Prostate gland (tissue), 2 donors: ENCODE results near the gene KCNK6. TPM values are rescaled to one million over a fixed set of nuclear protein-coding genes. Genes with fewer than 3 reads are reported as not detected.

Experiments
- DNase-seq: peaks from one replicate; pipeline ENCODE4 v3.0.0-alpha.2; 2019; ENCODE audit warnings: low spot score
- H3K27ac ChIP-seq, 2 donors: fragments of 200-600 bp; sonication (generic); 2 replicates each; pipeline ENCODE4 v1.5.1; 2017 to 2019
- H3K27me3 ChIP-seq: fragments of 200-600 bp; sonication (generic); replicated peaks from 2 replicates; pipeline ENCODE4 v1.5.1; 2019; ENCODE audit not compliant: insufficient read depth
- H3K36me3 ChIP-seq, 2 donors: fragments of 200-600 bp; sonication (generic); 1 replicate in 1 of 2; 2 replicates in 1 of 2; pipeline versions ENCODE4 v1.5.1 to v1.8.1; 2017 to 2019
- H3K4me1 ChIP-seq: fragments of 200-600 bp; sonication (generic); replicated peaks from 2 replicates; pipeline ENCODE4 v1.5.1; 2019
- H3K4me3 ChIP-seq, 2 donors: fragments of 200-600 bp; sonication (generic); 2 replicates each; pipeline ENCODE4 v1.5.1; 2017 to 2019
- H3K9me3 ChIP-seq: fragments of 200-600 bp; sonication (generic); 2 replicates; pipeline ENCODE4 v1.5.1; 2017
- POLR2A ChIP-seq: fragments of 450-650 bp; IDR thresholded peaks from one replicate; pipeline ENCODE4 v1.6.1; 2016; ENCODE audit warnings: antibody characterized with exemption, mild to moderate bottlenecking
- POLR2AphosphoS5 ChIP-seq: sonication (generic); formaldehyde crosslinking; IDR thresholded peaks from one replicate; pipeline ENCODE4 v1.6.1; 2017; ENCODE audit warnings: antibody characterized with exemption
- WGBS: methylation state at CpG from one replicate; pipeline ENCODE4 v1.1.5; 2018; 5-methylcytosine and 5-hydroxymethylcytosine counted together
- intact Hi-C: fragments of 100-400 bp; cut with DNase I; formaldehyde crosslinking; loops from one replicate; pipeline ENCODE4 v1.14.2; 2022
- total RNA-seq, 2 donors: library from RNA; depleted of rRNA; stranded (reverse); fragments of >200 nt; gene quantifications; one replicate each; pipeline ENCODE4 v1.1.0, GENCODE V29; 2016
- TF ChIP-seq, protein P1 (sequence below), 4 experiments: fragments of 200-600 bp in 2 of 4; fragments of 450-650 bp in 2 of 4; sonication (generic) in 2 of 4; IDR thresholded peaks; 1 replicate in 3 of 4; 2 replicates in 1 of 4; pipeline ENCODE4 v1.5.1; 2016 to 2019; ENCODE audit warnings: antibody characterized with exemption in 4 of 4, mild to moderate bottlenecking in 2 of 4, moderate library complexity in 2 of 4

KCNK6 gene
- total RNA-seq, 2 donors from 2014 or later: 5.9 to 7.3 TPM

DNA sequence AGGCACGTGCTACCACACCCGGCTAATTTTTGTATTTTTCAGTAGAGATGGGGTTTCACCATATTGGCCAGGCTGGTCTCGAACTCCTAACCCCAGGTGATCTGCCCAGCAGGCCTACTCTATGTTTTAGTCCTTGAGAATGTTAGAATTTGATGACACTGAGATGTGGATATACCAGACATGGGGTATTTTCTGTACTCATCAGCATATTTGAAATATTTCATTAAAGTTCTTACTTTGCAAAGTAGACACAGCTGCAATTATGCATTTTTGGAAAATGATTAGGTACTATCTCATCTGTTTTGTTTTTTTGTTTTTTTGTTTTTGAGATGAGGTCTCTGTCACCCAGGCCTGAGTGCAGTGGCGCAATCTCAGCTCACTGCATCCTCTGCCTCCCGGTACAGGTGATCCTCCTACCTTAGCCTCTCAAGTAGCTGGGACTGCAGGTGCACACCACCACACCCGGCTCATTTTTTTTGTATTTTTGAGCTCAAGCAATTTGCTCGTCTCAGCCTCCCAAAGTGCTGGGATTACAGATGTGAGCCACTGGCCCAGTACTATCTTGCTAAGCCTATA lies 42.6 kb upstream of the KCNK6 start:
- no peak overlapping the region for H3K4me3 ChIP-seq
- no peak for DNase-seq
- H3K36me3 ChIP-seq: no peaks in the 10 kb centered on the region
- H3K27ac ChIP-seq: peak overlapping the region; percentile 65 to 73
- WGBS: 94% methylated on average over 7 of the region's 7 CpGs
- peaks cover 41% of the 10 kb centered on the region for H3K4me1 ChIP-seq
- H3K9me3 ChIP-seq: no peaks in the 10 kb centered on the region
- intact Hi-C loops: no loop called here
- no peaks in the 10 kb centered on the region for H3K27me3 ChIP-seq
- TF ChIP-seq POLR2AphosphoS5 (no peak), POLR2A (no peak)
- TF ChIP-seq, protein P1, sequence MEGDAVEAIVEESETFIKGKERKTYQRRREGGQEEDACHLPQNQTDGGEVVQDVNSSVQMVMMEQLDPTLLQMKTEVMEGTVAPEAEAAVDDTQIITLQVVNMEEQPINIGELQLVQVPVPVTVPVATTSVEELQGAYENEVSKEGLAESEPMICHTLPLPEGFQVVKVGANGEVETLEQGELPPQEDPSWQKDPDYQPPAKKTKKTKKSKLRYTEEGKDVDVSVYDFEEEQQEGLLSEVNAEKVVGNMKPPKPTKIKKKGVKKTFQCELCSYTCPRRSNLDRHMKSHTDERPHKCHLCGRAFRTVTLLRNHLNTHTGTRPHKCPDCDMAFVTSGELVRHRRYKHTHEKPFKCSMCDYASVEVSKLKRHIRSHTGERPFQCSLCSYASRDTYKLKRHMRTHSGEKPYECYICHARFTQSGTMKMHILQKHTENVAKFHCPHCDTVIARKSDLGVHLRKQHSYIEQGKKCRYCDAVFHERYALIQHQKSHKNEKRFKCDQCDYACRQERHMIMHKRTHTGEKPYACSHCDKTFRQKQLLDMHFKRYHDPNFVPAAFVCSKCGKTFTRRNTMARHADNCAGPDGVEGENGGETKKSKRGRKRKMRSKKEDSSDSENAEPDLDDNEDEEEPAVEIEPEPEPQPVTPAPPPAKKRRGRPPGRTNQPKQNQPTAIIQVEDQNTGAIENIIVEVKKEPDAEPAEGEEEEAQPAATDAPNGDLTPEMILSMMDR (IDR thresholded peaks at IDR 0.05): no peak

- peak overlapping the region; percentile 65 to 73 for H3K27ac ChIP-seq
- intact Hi-C loops: no loop called here
- H3K4me1 ChIP-seq: peaks cover 41% of the 10 kb centered on the region
- TF ChIP-seq, protein P1 (IDR thresholded peaks at IDR 0.05): no peak
- TF ChIP-seq POLR2AphosphoS5 (peak; percentile 90), POLR2A (no peak)
- H3K36me3 ChIP-seq: no peaks in the 10 kb centered on the region
- DNase-seq: peak; percentile 58
- H3K27me3 ChIP-seq: no peaks in the 10 kb centered on the region
- H3K4me3 ChIP-seq: no peak overlapping the region
- 31% methylated on average over 5 of the region's 5 CpGs for WGBS
- no peaks in the 10 kb centered on the region for H3K9me3 ChIP-seq
Measured at GRCh38 chr19:38277549-38277948, 42.1 kb upstream of the KCNK6 start.

DNA sequence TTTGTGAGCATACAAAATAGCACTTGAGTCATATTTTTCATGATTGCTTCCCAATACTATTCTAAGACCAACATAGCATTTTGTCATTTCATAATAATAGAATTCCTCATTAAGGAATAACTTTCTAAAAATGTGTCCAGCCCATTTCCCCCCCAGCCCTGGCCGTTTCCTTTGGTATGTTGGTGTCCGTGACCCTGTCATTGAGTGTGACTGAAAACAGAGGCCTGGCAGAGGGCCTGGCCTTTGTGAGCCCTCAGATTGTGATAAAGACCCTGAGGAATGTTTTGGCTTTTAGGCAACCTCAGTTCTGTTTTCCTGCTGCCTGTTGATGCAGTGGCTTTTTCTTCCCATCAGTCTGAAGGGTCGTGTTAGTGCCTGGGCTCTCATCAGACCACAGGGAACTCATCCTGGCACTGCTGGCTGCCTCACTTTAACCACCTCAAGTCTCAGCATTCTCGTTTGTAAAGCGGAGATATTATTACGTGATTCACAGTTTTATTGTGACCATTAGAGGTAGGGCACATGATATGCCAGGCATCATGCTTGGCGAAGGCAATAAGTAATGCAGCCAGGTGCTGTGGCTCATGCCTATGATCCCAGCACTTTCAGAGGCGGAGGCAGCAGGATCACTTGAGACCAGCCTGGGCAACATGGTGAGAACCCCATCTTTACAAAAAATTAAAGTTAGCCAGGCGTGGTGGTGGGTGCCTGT lies 41.5 kb upstream of the KCNK6 start:
- no peak for DNase-seq
- peak overlapping the region; percentile 65 to 73 for H3K27ac ChIP-seq
- H3K9me3 ChIP-seq: no peaks in the 10 kb centered on the region
- 39% methylated on average over 9 of the region's 9 CpGs for WGBS
- TF ChIP-seq POLR2AphosphoS5 (peak; percentile 36), POLR2A (no peak)
- TF ChIP-seq, protein P1 (IDR thresholded peaks at IDR 0.05): no peak
- no peaks in the 10 kb centered on the region for H3K36me3 ChIP-seq
- intact Hi-C loops: no loop called here
- peaks cover 36% of the 10 kb centered on the region for H3K4me1 ChIP-seq
- no peaks in the 10 kb centered on the region for H3K27me3 ChIP-seq
- no peak overlapping the region for H3K4me3 ChIP-seq

- Histone ChIP-seq H3K9me3 (no peaks in the 10 kb centered on the region), H3K27me3 (no peaks in the 10 kb centered on the region), H3K4me3 (no peak overlapping the region), H3K4me1 (peaks cover 30% of the 10 kb centered on the region), H3K36me3 (no peaks in the 10 kb centered on the region), H3K27ac (peak overlapping the region; percentile 65 to 73)
- 67% methylated on average over 2 of the region's 2 CpGs for WGBS
- TF ChIP-seq POLR2AphosphoS5 (no peak), POLR2A (no peak)
- TF ChIP-seq, protein P1 (IDR thresholded peaks at IDR 0.05): no peak
- intact Hi-C loops: no loop called here
- no peak for DNase-seq
Measured at GRCh38 chr19:38278751-38279150, 40.9 kb upstream of the KCNK6 start.
